Left kidney (tissue), 2 donors: ENCODE results near the gene LRRN2. TPM values are rescaled to one million over a fixed set of nuclear protein-coding genes. Genes with fewer than 3 reads are reported as not detected.
"Not testable (repeated sequence)": the region's sequence is repeated elsewhere in the genome, so short reads cannot be mapped to it uniquely, and the experiment has no call there.

Source experiments
- DNase-seq: peaks from one replicate; pipeline ENCODE4 v3.0.0-alpha.2; 2013
- polyA plus RNA-seq: library from polyadenylated mRNA; unstranded; fragments of 120-200 nt; gene quantifications from one replicate; pipeline ENCODE4 v1.2.1, GENCODE V29; 2013; ENCODE audit not compliant: insufficient read length

Gene LRRN2
- polyA plus RNA-seq, 1 donor, result 11.5 TPM

GRCh38 chr1:204692841-204693356, 7.4 kb upstream of the LRRN2 start:
- DNase-seq, result no peak

GRCh38 chr1:204692325-204692840, 6.8 kb upstream of the LRRN2 start:
- DNase-seq, result no peak

- not testable (repeated sequence) for DNase-seq
Observed at GRCh38 chr1:204691328-204691730, 5.8 kb upstream of the LRRN2 start.

DNA sequence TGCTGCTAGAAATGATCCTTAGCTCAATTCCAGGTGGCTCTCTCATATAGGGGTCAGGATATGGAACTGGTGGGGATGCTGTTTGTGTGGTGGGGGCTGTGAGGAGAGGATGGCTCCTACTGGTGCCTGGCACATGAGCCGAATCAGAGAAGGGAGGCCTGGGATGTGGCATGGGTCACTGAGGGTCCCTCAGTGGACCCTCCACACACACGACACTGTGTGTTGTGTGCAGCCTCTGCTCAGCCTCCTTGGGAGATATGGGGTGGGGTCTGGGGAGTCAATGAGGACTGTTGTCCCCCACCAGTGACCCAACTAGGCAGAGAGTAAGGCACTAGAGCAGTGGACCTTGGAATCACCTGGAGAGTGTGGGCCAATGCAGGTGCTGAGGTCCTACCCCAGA, 3.2 kb upstream of the LRRN2 start:
- no peak for DNase-seq

DNA sequence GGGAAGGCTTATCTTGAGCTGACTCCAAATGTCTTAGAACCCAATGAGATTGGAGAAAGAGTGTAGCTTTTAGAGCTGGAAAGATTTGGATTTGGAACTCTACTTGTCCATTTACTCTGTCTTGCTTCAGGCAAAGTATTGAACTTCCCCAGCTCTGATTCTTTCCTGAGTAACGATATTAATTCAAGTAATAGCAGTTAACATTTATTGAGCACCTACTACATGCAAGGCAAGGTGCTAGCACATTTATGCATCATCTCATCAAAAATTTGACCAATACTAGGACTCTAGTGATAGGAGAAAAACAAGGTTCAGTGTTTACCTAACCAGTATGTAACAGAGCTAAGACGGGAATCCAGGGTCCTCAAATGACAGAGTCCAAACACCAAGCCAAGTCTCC, 2.5 kb upstream of the LRRN2 start:
- no peak for DNase-seq

- DNase-seq, result no peak
Observed at GRCh38 chr1:204684571-204685235, 835 bp downstream of the LRRN2 start.

- DNase-seq, result no peak
Observed at GRCh38 chr1:204684206-204684570, 1.4 kb downstream of the LRRN2 start.

- DNase-seq, result no peak
Observed at GRCh38 chr1:204683284-204684205, 2.0 kb downstream of the LRRN2 start.

GRCh38 chr1:204680461-204680860, 5.1 kb downstream of the LRRN2 start:
- no peak for DNase-seq

- no peak for DNase-seq
Observed at GRCh38 chr1:204680051-204680450, 5.5 kb downstream of the LRRN2 start.

- DNase-seq, result no peak
Observed at GRCh38 chr1:204678721-204679475, 6.6 kb downstream of the LRRN2 start.

DNA sequence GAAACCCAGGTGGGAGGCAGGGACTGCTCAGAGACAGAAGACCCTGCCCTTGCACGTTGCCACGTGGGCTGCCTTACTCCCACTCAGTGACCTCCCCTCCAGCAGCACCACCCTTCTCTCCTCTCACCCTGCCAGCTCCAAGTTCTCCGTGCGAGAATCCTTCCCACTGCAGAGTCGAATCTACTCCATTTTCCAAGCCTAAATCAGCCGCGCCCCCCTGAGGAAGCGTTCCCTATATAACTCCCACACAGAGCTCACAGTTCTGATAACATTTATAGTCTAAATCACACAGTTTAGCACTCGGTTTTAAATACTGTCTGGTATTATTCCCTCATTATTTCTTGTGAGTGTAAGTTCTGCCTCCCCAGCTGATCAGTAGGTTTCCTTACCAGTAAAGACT, 7.7 kb downstream of the LRRN2 start:
- DNase-seq, result no peak

DNA sequence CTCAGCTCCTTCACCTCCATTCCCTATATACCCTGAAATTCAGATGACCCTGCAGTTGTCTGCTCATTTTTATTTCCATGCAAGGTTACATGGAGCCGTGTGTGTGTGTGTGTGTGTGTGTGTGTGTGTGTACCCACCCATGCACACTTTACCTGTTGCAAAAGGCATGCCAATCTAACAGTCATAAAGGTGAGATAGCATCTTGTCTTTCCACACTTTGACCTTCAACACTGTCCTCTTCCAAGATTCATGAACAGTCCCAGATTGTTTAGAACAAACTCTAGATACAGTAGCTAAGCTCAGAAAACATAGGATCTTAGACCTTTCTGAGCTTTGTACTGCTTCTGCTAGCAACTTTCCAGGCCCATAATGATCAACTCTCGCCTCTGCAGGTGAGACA, 9.5 kb downstream of the LRRN2 start:
- no peak for DNase-seq

DNA sequence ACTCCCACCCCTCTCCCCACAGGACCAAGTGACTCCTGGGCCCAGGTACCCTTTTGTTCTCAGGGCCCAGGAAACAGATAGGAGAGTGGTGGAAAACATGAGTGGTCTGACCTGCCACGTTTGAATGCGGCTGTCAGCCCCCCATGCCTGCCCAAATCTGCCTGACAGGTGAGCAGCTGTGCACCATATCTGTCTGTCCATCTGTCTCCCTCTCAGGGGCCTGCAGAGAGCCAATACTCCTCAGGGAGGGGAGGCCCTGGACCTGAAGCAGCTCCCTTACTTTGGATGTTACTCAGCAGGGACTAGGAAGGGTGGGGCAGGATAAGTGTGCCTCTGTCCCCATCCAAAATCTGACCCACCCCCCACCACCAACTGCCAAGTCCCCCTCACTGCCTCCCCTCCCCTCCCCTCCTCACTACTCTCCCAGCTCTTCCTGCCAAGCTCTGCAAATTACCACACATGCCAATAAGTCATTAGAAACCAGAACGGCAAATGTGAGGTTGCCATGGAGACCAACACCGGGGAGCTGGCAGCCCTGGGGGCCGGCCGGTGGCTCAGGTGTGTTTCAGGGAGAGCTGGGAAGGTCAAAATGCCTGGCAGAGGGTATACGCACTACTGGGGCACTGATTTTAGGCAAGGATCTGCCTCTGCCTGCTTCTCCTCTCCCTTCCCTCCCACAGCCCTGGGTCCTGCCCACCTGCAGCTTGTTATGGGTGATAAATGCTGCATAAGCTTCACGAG, 11.5 kb downstream of the LRRN2 start:
- no peak for DNase-seq

GRCh38 chr1:204673209-204673608, 12.3 kb downstream of the LRRN2 start:
- DNase-seq, result no peak

DNA sequence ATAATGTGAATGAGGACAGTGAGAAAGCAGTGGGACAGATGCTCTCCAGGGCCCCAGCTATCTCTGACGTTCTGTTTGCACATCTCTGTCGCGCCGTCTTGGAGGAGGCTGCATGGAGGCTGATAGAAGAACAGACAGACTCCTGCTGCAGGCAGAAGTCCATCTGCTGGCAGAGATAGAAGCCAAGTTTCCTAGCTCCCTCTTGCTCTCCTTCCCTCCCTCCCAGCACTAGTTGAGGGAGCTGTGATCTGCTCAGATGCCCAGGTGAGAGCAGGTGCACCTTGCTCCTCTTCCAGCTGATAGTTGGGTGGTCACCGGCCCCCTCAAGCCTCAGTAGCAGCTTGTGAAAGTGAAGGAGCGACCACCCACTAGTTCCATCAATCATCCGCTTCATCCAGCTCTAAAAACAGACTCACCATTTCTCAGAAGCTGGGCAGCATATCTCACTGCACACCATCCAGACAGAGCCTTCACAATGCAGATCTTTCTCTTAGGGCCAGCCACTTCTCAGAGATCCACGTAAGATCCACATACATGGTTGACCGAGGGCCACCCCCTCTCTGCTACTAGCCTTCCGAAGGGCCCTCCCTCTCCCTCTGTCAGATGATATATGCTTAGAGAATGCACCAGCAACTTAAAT, 12.9 kb downstream of the LRRN2 start:
- no peak for DNase-seq

DNA sequence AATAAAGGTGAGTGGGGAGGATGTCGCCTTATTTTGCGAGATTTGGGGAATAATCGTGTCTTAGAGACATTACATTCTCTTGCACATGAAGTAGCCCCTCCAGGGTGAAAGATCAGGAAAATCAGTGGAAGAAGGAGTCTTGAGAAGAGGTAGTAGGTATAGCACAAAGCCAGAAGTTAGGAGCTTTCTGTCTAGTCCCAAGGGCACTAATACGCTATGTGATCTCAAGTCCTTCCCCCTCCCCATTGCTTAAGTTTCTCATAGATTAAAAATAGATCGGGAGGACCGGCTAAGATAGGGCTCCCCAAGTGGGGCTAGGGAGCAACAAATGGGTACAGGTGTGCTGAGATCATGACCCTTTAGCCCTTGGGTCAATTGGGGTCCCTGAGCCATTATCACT, 13.5 kb downstream of the LRRN2 start:
- no peak for DNase-seq

DNA sequence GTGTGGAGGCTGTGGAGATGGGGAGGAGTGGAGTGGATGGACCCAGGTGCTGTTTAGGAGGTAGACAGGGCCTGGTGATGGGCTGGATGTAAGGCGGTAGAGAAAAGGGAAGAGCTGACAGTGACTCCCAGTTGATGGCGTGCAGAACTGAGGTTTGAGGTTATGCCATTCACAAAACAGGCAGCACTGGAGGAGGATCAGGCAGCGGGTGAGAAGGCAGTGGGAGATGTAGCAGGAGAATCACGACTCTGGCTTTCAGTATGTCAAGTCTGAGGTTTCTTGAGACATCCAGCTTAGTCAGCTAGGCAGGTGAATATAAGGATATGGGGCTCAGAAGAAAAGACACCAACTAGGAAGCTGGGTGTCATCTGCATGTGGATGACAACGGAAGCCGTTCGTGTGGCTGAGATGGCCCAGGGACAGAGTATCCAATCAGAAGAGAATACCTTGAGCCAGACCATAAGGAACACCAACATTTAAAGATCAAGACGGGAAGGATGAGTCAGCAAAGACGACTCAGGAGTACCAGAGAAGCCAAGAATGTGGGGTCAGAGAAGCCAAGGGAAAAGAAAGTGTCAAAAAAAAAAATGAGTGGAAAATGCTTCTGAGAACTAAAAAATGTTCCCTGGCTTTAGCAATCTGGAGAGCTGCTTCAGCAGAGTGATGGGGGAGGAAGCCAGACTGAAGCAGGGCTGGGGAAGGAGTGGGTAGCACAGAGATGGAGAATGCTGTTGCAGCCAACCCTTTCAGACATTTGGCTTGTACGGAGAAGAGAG, 15.2 kb downstream of the LRRN2 start:
- DNase-seq, result no peak

- DNase-seq, result no peak
Observed at GRCh38 chr1:204669579-204669978, 16.0 kb downstream of the LRRN2 start.

DNA sequence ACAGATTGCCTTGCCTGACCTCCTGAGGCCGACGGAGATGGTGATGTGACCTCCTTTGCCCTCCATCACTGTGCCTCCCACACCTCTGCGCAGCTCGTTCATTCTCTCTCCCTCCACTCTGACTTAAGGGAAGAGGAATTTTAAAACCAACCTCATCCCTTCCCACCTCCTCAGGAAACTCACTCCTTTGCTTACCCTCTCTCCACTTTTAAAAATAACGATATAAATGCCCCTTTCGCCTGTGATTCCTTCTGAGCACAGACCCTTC, 21.2 kb downstream of the LRRN2 start:
- DNase-seq, result no peak
